Measurements from ENCODE around the gene TOR3A. TPM values are rescaled to one million over a fixed set of nuclear protein-coding genes. Genes with fewer than 3 reads are reported as not detected.
"Not testable (repeated sequence)": the region's sequence is repeated elsewhere in the genome, so short reads cannot be mapped to it uniquely, and the experiment has no call there.

The TOR3A gene
- total RNA-seq, 1 experiment from 2014 or later, result 51.5 TPM

- Histone ChIP-seq H3K4me1 (ENCODE audit: control insufficient read depth, insufficient read depth, low read length) (peaks cover 33% of the 10 kb centered on the region), H3K9me3 (ENCODE audit: control insufficient read depth, insufficient read depth, low read depth, low read length) (no peaks in the 10 kb centered on the region), H3K4me3 (ENCODE audit: low read depth in 2 of 2, low read length in 2 of 2) (no peak overlapping the region), H3K27me3 (ENCODE audit: control insufficient read depth, insufficient read depth, low read length) (no peaks in the 10 kb centered on the region), H3K27ac (ENCODE audit: low read length) (peak overlapping the region; percentile 60; the same call in 1 of the 2 replicates), H3K36me3 (ENCODE audit: control insufficient read depth, insufficient read depth, low read length) (no peaks in the 10 kb centered on the region)
- ATAC-seq (peak; percentile 59), DNase-seq (ENCODE audit: low read depth, low spot score) (no peak)
- TF ChIP-seq CTCF (IDR thresholded peaks at IDR 0.05), result no peak
- TF ChIP-seq POLR2AphosphoS5 (IDR thresholded peaks at IDR 0.05; ENCODE audit: low read depth, low read length), result no peak
- no peak for TF ChIP-seq SIN3A (IDR thresholded peaks at IDR 0.05; ENCODE audit: borderline replicate concordance, insufficient read depth, low read depth, low read length)
- TF ChIP-seq REST (IDR thresholded peaks at IDR 0.05; ENCODE audit: insufficient read depth in 1 of 2, low read depth in 2 of 2, low read length in 1 of 2), result no peak
- no peak for TF ChIP-seq TCF7L2 (IDR thresholded peaks at IDR 0.05; ENCODE audit: low read depth, low read length)
- in situ Hi-C loops (cut with HindIII; ENCODE audit: low pct_unique_long_range_greater_than_20kb, low sequenced_read_pairs), result no loop called here
- ChIA-PET POLR2A (no interaction called here), CTCF (no interaction called here)
- BruUV-seq (replicated peaks), result TSS peak; percentile 9
- intact Hi-C loops (cut with micrococcal nuclease; ENCODE audit: unreplicated experiment), result no loop called here
Measured at GRCh38 chr1:179036844-179037465, 44.9 kb upstream of the TOR3A start.

GRCh38 chr1:179038528-179039281 is 43.2 kb upstream of the TOR3A start:
- POLR2A ChIA-PET, result no interaction called here
- Histone ChIP-seq H3K36me3 (ENCODE audit: control insufficient read depth, insufficient read depth, low read length) (no peaks in the 10 kb centered on the region), H3K9me3 (ENCODE audit: control insufficient read depth, insufficient read depth, low read depth, low read length) (no peaks in the 10 kb centered on the region), H3K27me3 (ENCODE audit: control insufficient read depth, insufficient read depth, low read length) (no peaks in the 10 kb centered on the region), H3K4me3 (ENCODE audit: low read depth in 2 of 2, low read length in 2 of 2) (no peak overlapping the region), H3K4me1 (ENCODE audit: control insufficient read depth, insufficient read depth, low read length) (peaks cover 29% of the 10 kb centered on the region), H3K27ac (ENCODE audit: low read length) (peak overlapping the region; percentile 39; the same call in 1 of the 2 replicates)
- in situ Hi-C loops (cut with HindIII; ENCODE audit: low pct_unique_long_range_greater_than_20kb, low sequenced_read_pairs) (no loop called here), intact Hi-C loops (cut with micrococcal nuclease; ENCODE audit: unreplicated experiment) (no loop called here)
- ATAC-seq (no peak), DNase-seq (ENCODE audit: low read depth, low spot score) (no peak)
- CTCF ChIA-PET, result no interaction called here
- BruUV-seq (replicated peaks), result no TSS peak
- no peak for TF ChIP-seq TCF7L2 (IDR thresholded peaks at IDR 0.05; ENCODE audit: low read depth, low read length)
- no peak for TF ChIP-seq REST (IDR thresholded peaks at IDR 0.05; ENCODE audit: insufficient read depth in 1 of 2, low read depth in 2 of 2, low read length in 1 of 2)
- no peak for TF ChIP-seq POLR2AphosphoS5 (IDR thresholded peaks at IDR 0.05; ENCODE audit: low read depth, low read length)
- TF ChIP-seq SIN3A (IDR thresholded peaks at IDR 0.05; ENCODE audit: borderline replicate concordance, insufficient read depth, low read depth, low read length), result no peak
- TF ChIP-seq CTCF (IDR thresholded peaks at IDR 0.05), result no peak

- ATAC-seq; H3K4me3 ChIP-seq (ENCODE audit: low read depth in 2 of 2, low read length in 2 of 2); H3K27me3 ChIP-seq (ENCODE audit: control insufficient read depth, insufficient read depth, low read length); BruUV-seq (replicated peaks); H3K36me3 ChIP-seq (ENCODE audit: control insufficient read depth, insufficient read depth, low read length); DNase-seq (ENCODE audit: low read depth, low spot score); H3K9me3 ChIP-seq (ENCODE audit: control insufficient read depth, insufficient read depth, low read depth, low read length); POLR2A ChIA-PET; intact Hi-C loops (cut with micrococcal nuclease; ENCODE audit: unreplicated experiment); H3K27ac ChIP-seq (ENCODE audit: low read length); CTCF ChIA-PET; in situ Hi-C loops (cut with HindIII; ENCODE audit: low pct_unique_long_range_greater_than_20kb, low sequenced_read_pairs): not testable (repeated sequence)
- peaks cover 27% of the 10 kb centered on the region for H3K4me1 ChIP-seq (ENCODE audit: control insufficient read depth, insufficient read depth, low read length)
Measured at GRCh38 chr1:179039502-179040174, 42.2 kb upstream of the TOR3A start.
